ENCODE measurements around the gene ENAM.
A peak's percentile ranks its signal among the peaks of the same experiment; 100 is the strongest.

Gene ENAM

GRCh38 chr4:70628444-70628843 is at the start of gene ENAM:
Gene ENAM, plus strand, starts transcription at chr4:70628744. Its CDS starts 757 bp downstream, at chr4:70629501.
- DNase-seq (ENCODE audit: low read depth) = no peak

- DNase-seq (ENCODE audit: low read depth) = no peak
These were observed 46.6 kb upstream of the ENAM start for GRCh38 chr4:70581980-70582379.

GRCh38 chr4:70583952-70584834 is 44.4 kb upstream of the ENAM start:
- DNase-seq (ENCODE audit: low read depth) = no peak

GRCh38 chr4:70586841-70587240 is 41.7 kb upstream of the ENAM start:
- no peak for DNase-seq (ENCODE audit: low read depth)

- no peak for DNase-seq (ENCODE audit: low read depth)
These were observed 38.8 kb upstream of the ENAM start for GRCh38 chr4:70589785-70590184.

GRCh38 chr4:70591955-70592582 is 36.5 kb upstream of the ENAM start, which contains the start of gene AMBN:
Gene AMBN, plus strand, starts transcription at chr4:70592256. Its CDS starts 103 bp downstream, at chr4:70592359.
- no peak for DNase-seq (ENCODE audit: low read depth)

GRCh38 chr4:70594196-70594595 is 34.3 kb upstream of the ENAM start:
- DNase-seq (ENCODE audit: low read depth) = no peak

- no peak for DNase-seq (ENCODE audit: low read depth)
These were observed 28.2 kb upstream of the ENAM start for GRCh38 chr4:70600305-70600704.

GRCh38 chr4:70600977-70601376 is 27.6 kb upstream of the ENAM start:
- no peak for DNase-seq (ENCODE audit: low read depth)

GRCh38 chr4:70601422-70602039 is 27.0 kb upstream of the ENAM start:
- peak; percentile 41 for DNase-seq (ENCODE audit: low read depth)

GRCh38 chr4:70603856-70604255 is 24.7 kb upstream of the ENAM start:
- DNase-seq (ENCODE audit: low read depth) = no peak

- DNase-seq (ENCODE audit: low read depth) = no peak
These were observed 22.1 kb upstream of the ENAM start for GRCh38 chr4:70606459-70606858.

- no peak for DNase-seq (ENCODE audit: low read depth)
These were observed 21.1 kb upstream of the ENAM start for GRCh38 chr4:70607334-70607853.

- no peak for DNase-seq (ENCODE audit: low read depth)
These were observed 20.2 kb upstream of the ENAM start for GRCh38 chr4:70608324-70608723.

GRCh38 chr4:70613306-70614183 is 15.0 kb upstream of the ENAM start:
- DNase-seq (ENCODE audit: low read depth) = no peak

GRCh38 chr4:70614184-70614555 is 14.4 kb upstream of the ENAM start:
- DNase-seq (ENCODE audit: low read depth) = no peak

- DNase-seq (ENCODE audit: low read depth) = no peak
These were observed 9.3 kb upstream of the ENAM start for GRCh38 chr4:70619288-70619687.

- no peak for DNase-seq (ENCODE audit: low read depth)
These were observed 8.8 kb upstream of the ENAM start for GRCh38 chr4:70619778-70620177.

- DNase-seq (ENCODE audit: low read depth) = no peak
These were observed 5.2 kb upstream of the ENAM start for GRCh38 chr4:70623323-70623722.

- no peak for DNase-seq (ENCODE audit: low read depth)
These were observed 4.2 kb upstream of the ENAM start for GRCh38 chr4:70624226-70624793.

- DNase-seq (ENCODE audit: low read depth) = no peak
These were observed 924 bp upstream of the ENAM start for GRCh38 chr4:70627620-70628019.
